ENCODE measurements around the gene TLR2.

TLR2 gene

GRCh38 chr4:153735906-153736461 lies 51.9 kb downstream of the TLR2 start:
- no peak for DNase-seq

- no peak for DNase-seq
Measured at GRCh38 chr4:153741541-153741940, 57.5 kb downstream of the TLR2 start.

GRCh38 chr4:153745651-153746050 lies 61.6 kb downstream of the TLR2 start:
- no peak for DNase-seq

- no peak for DNase-seq
Measured at GRCh38 chr4:153747406-153747955, 63.4 kb downstream of the TLR2 start.

GRCh38 chr4:153748378-153748777 lies 64.3 kb downstream of the TLR2 start:
- no peak for DNase-seq

GRCh38 chr4:153750197-153750817 lies 66.2 kb downstream of the TLR2 start:
- DNase-seq, result peak; percentile 54 to 65

GRCh38 chr4:153755186-153755585 lies 71.1 kb downstream of the TLR2 start:
- no peak for DNase-seq

All from NCI-H2081 (cell line).